Measurements from ENCODE around the gene GABRB3. TPM values are rescaled to one million over a fixed set of nuclear protein-coding genes. Genes with fewer than 3 reads are reported as not detected.

Gene GABRB3
- under 0.01 TPM in 1 of 2 replicates, not detected in the other for total RNA-seq

DNA sequence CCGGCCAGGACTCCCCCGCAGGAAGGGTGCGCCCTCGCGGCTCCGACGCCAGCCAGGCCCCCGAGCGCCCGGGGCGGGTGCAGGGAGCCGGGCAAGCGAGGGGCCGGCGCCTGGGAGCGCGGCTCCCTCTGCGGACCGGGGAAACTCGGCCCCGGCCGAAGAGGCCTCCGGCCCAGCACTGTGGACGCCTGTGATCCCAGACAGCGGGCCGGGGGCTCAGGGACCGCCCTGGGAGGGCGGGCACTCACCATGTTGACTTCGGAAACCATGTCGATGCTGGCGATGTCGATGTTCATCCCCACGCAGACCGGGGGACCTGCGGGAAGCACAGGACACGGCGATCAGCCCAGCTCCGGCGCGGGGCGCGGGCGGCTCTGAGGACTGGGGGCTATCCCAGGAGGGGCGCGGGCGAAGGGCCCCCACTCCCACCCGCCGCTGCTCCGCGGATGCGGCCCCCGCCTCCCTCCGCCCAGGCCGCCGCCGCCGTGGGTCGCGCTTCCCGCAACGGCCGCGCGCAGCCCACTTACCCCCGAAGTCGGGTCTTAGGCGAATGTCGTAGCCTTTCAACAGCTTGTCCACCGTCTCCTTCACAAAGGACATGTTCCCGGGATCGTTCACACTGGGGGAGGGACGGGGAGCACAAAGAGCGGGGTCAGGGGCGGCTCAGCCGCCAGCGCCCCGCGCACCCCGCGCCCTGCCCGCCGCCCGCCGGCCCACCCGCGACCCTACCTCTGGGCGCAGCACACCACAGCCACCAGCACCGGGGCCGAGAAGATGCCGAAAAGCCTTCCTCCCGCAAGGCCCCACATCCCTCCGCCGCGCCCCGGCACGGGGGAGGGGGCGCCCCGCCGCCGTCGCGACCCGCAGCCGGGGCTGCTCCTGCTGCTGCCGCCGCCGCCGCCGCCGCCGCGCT is at the start of gene GABRB3:
GABRB3 (minus strand) TSS at position 913 of the 913 bp plus-strand sequence.

Other genes starting within 250 kb of the GABRB3 start
- not detected in 2 replicates for gene GABRA5, start 94.0 kb upstream of the GABRB3 start, total RNA-seq
- gene GABRG3, start 198.1 kb upstream of the GABRB3 start, total RNA-seq: not detected in 2 replicates

Measured in bladder microvascular endothelial cell (primary cell).